ENCODE results near the gene ADAMTS2. TPM values are rescaled to one million over a fixed set of nuclear protein-coding genes. Genes with fewer than 3 reads are reported as not detected.

The ADAMTS2 gene
- total RNA-seq, 4 donors from 2014 or later = 2.3 to 10.6 (median 3.0) TPM

- WGBS, 2 donors = 74% methylated on average over 3 of the region's 3 CpGs
- no peak overlapping the region for H3K4me3 ChIP-seq (ENCODE audit: low read depth, poor library complexity, severe bottlenecking)
- TF ChIP-seq CTCF (IDR thresholded peaks at IDR 0.05) (no peak), POLR2A (IDR thresholded peaks at IDR 0.05) (no peak)
- intact Hi-C loops (cut with DNase I; ENCODE audit: low total_unique reads) = no loop called here
- DNase-seq (ENCODE audit: low spot score in 2 of 2) = no peak
Measured at GRCh38 chr5:179142434-179143198, 202.6 kb downstream of the ADAMTS2 start.

- intact Hi-C loops (cut with DNase I; ENCODE audit: low total_unique reads) = no loop called here
- 38 to 100% methylated on average over 1 of the region's 1 CpG for WGBS, 2 donors
- no peak for TF ChIP-seq POLR2A (IDR thresholded peaks at IDR 0.05)
- DNase-seq (ENCODE audit: low spot score in 2 of 2) = no peak
- no peak overlapping the region for H3K4me3 ChIP-seq (ENCODE audit: low read depth, poor library complexity, severe bottlenecking)
Measured at GRCh38 chr5:179141867-179142266, 203.4 kb downstream of the ADAMTS2 start.

- no peak for TF ChIP-seq POLR2A (IDR thresholded peaks at IDR 0.05)
- TF ChIP-seq CTCF (IDR thresholded peaks at IDR 0.05) = no peak
- intact Hi-C loops (cut with DNase I; ENCODE audit: low total_unique reads) = no loop called here
- no peak overlapping the region for H3K4me3 ChIP-seq (ENCODE audit: low read depth, poor library complexity, severe bottlenecking)
- no peak for DNase-seq (ENCODE audit: low spot score in 2 of 2)
- 91 to 98% methylated on average over 3 of the region's 3 CpGs for WGBS, 2 donors
Measured at GRCh38 chr5:179140293-179140692, 205.0 kb downstream of the ADAMTS2 start.

GRCh38 chr5:179139936-179140235, 205.4 kb downstream of the ADAMTS2 start:
- WGBS, 2 donors = 60 to 65% methylated on average over 1 to 10 of the region's 10 CpGs
- no peak overlapping the region for H3K4me3 ChIP-seq (ENCODE audit: low read depth, poor library complexity, severe bottlenecking)
- intact Hi-C loops (cut with DNase I; ENCODE audit: low total_unique reads) = no loop called here
- TF ChIP-seq POLR2A (IDR thresholded peaks at IDR 0.05) = no peak
- no peak for TF ChIP-seq CTCF (IDR thresholded peaks at IDR 0.05)
- no peak for DNase-seq (ENCODE audit: low spot score in 2 of 2)

- H3K4me3 ChIP-seq (ENCODE audit: low read depth, poor library complexity, severe bottlenecking) = no peak overlapping the region
- no peak for DNase-seq (ENCODE audit: low spot score in 2 of 2)
- 55 to 57% methylated on average over 20 to 26 of the region's 26 CpGs for WGBS, 2 donors
- intact Hi-C loops (cut with DNase I; ENCODE audit: low total_unique reads) = no loop called here
- TF ChIP-seq POLR2A (IDR thresholded peaks at IDR 0.05) = no peak
- no peak for TF ChIP-seq CTCF (IDR thresholded peaks at IDR 0.05)
Measured at GRCh38 chr5:179139111-179139935, 205.9 kb downstream of the ADAMTS2 start.

- no peak overlapping the region for H3K4me3 ChIP-seq (ENCODE audit: low read depth, poor library complexity, severe bottlenecking)
- TF ChIP-seq POLR2A (IDR thresholded peaks at IDR 0.05) (no peak), CTCF (IDR thresholded peaks at IDR 0.05) (no peak)
- intact Hi-C loops (cut with DNase I; ENCODE audit: low total_unique reads) = no loop called here
- whole genome bisulfite sequencing, 2 donors = 38 to 54% methylated on average over 15 to 23 of the region's 23 CpGs
- no peak for DNase-seq (ENCODE audit: low spot score in 2 of 2)
Measured at GRCh38 chr5:179138568-179138925, 206.7 kb downstream of the ADAMTS2 start.

All from lower leg skin (tissue), 4 donors.